ENCODE measurements around the gene KIF21A. TPM values are rescaled to one million over a fixed set of nuclear protein-coding genes. Genes with fewer than 3 reads are reported as not detected.

Gene KIF21A
- polyA plus RNA-seq, 1 donor from 2014 or later = 130 TPM

- no peaks in the 10 kb centered on the region for H3K27me3 ChIP-seq (ENCODE audit: insufficient read depth, low read depth, low read length)
- TF ChIP-seq RAD21 (conservative IDR thresholded peaks at IDR 0.05) = no peak
- TF ChIP-seq MXI1 (conservative IDR thresholded peaks at IDR 0.05; ENCODE audit: poor library complexity, severe bottlenecking) = no peak
- no peak for TF ChIP-seq SMC3 (conservative IDR thresholded peaks at IDR 0.05; ENCODE audit: poor library complexity)
- TF ChIP-seq TAF1 (IDR thresholded peaks at IDR 0.05; ENCODE audit: low read depth) = no peak
- TF ChIP-seq REST (IDR thresholded peaks at IDR 0.05; ENCODE audit: borderline replicate concordance) = no peak
- no peak for TF ChIP-seq POLR2AphosphoS5 (IDR thresholded peaks at IDR 0.05)
- TF ChIP-seq EZH2 (IDR thresholded peaks at IDR 0.05; ENCODE audit: borderline replicate concordance, insufficient read depth, low read length, poor library complexity, severe bottlenecking) = no peak
- no peak for TF ChIP-seq CTCF (IDR thresholded peaks at IDR 0.05; ENCODE audit: poor library complexity, severe bottlenecking)
- no peaks in the 10 kb centered on the region for H3K9me3 ChIP-seq (ENCODE audit: low read length)
- H3K9me2 ChIP-seq (ENCODE audit: insufficient read depth, low read length) = no peaks in the 10 kb centered on the region
- no peaks in the 10 kb centered on the region for H3F3A ChIP-seq (ENCODE audit: insufficient read depth, low read length, poor library complexity, severe bottlenecking)
- H3K9ac ChIP-seq (ENCODE audit: low read length) = no peak overlapping the region
- no peak overlapping the region for H2AFZ ChIP-seq (ENCODE audit: low read depth, low read length)
- H3K79me2 ChIP-seq (replicated peaks; ENCODE audit: insufficient read depth, low read length) = peaks cover 35% of the 10 kb centered on the region
- no peak overlapping the region for H3K27ac ChIP-seq (ENCODE audit: low read length)
- no peak overlapping the region for H3K4me3 ChIP-seq (ENCODE audit: low read length)
- H3K4me2 ChIP-seq (ENCODE audit: low read length) = no peak overlapping the region
- no peaks in the 10 kb centered on the region for H4K20me1 ChIP-seq (ENCODE audit: insufficient read depth)
- no peaks in the 10 kb centered on the region for H3K36me3 ChIP-seq (ENCODE audit: insufficient read depth, low read length)
Measured at GRCh38 chr12:39420043-39420442, 22.9 kb downstream of the KIF21A start.

- no peak for TF ChIP-seq SMC3 (conservative IDR thresholded peaks at IDR 0.05; ENCODE audit: poor library complexity)
- no peak for TF ChIP-seq EP300 (conservative IDR thresholded peaks at IDR 0.05; ENCODE audit: poor library complexity, severe bottlenecking)
- H4K20me1 ChIP-seq (ENCODE audit: insufficient read depth) = no peaks in the 10 kb centered on the region
- H3K9ac ChIP-seq (ENCODE audit: low read length) = no peak overlapping the region
- H3K9me2 ChIP-seq (ENCODE audit: insufficient read depth, low read length) = no peaks in the 10 kb centered on the region
- no peak overlapping the region for H3K4me3 ChIP-seq (ENCODE audit: low read length)
- H3K9me3 ChIP-seq (ENCODE audit: low read length) = no peaks in the 10 kb centered on the region
- no peak overlapping the region for H3K27ac ChIP-seq (ENCODE audit: low read length)
- H2AFZ ChIP-seq (ENCODE audit: low read depth, low read length) = no peak overlapping the region
- H3K4me2 ChIP-seq (ENCODE audit: low read length) = no peak overlapping the region
- H3K36me3 ChIP-seq (ENCODE audit: insufficient read depth, low read length) = no peaks in the 10 kb centered on the region
- H3K27me3 ChIP-seq (ENCODE audit: insufficient read depth, low read depth, low read length) = no peaks in the 10 kb centered on the region
- H3F3A ChIP-seq (ENCODE audit: insufficient read depth, low read length, poor library complexity, severe bottlenecking) = no peaks in the 10 kb centered on the region
- peaks cover 30% of the 10 kb centered on the region for H3K79me2 ChIP-seq (replicated peaks; ENCODE audit: insufficient read depth, low read length)
Measured at GRCh38 chr12:39419471-39419870, 23.4 kb downstream of the KIF21A start.

GRCh38 chr12:39417916-39418315, 25.0 kb downstream of the KIF21A start:
- Histone ChIP-seq H3K4me2 (ENCODE audit: low read length) (no peak overlapping the region), H2AFZ (ENCODE audit: low read depth, low read length) (no peak overlapping the region), H4K20me1 (ENCODE audit: insufficient read depth) (no peaks in the 10 kb centered on the region), H3K9me3 (ENCODE audit: low read length) (no peaks in the 10 kb centered on the region), H3K4me3 (ENCODE audit: low read length) (no peak overlapping the region), H3K27me3 (ENCODE audit: insufficient read depth, low read depth, low read length) (no peaks in the 10 kb centered on the region), H3K79me2 (replicated peaks; ENCODE audit: insufficient read depth, low read length) (peaks cover 20% of the 10 kb centered on the region), H3K9ac (ENCODE audit: low read length) (no peak overlapping the region), H3F3A (ENCODE audit: insufficient read depth, low read length, poor library complexity, severe bottlenecking) (no peaks in the 10 kb centered on the region), H3K36me3 (ENCODE audit: insufficient read depth, low read length) (no peaks in the 10 kb centered on the region), H3K9me2 (ENCODE audit: insufficient read depth, low read length) (no peaks in the 10 kb centered on the region), H3K27ac (ENCODE audit: low read length) (no peak overlapping the region)
- TF ChIP-seq SMC3 (conservative IDR thresholded peaks at IDR 0.05; ENCODE audit: poor library complexity) (no peak), REST (IDR thresholded peaks at IDR 0.05; ENCODE audit: borderline replicate concordance) (no peak), TAF1 (IDR thresholded peaks at IDR 0.05; ENCODE audit: low read depth) (no peak), CTCF (IDR thresholded peaks at IDR 0.05; ENCODE audit: poor library complexity, severe bottlenecking) (no peak), RAD21 (conservative IDR thresholded peaks at IDR 0.05) (no peak), MXI1 (conservative IDR thresholded peaks at IDR 0.05; ENCODE audit: poor library complexity, severe bottlenecking) (no peak), POLR2AphosphoS5 (IDR thresholded peaks at IDR 0.05) (no peak), EP300 (conservative IDR thresholded peaks at IDR 0.05; ENCODE audit: poor library complexity, severe bottlenecking) (no peak), EZH2 (IDR thresholded peaks at IDR 0.05; ENCODE audit: borderline replicate concordance, insufficient read depth, low read length, poor library complexity, severe bottlenecking) (no peak)

Measured in neural cell (in vitro differentiated cells).